H1 (cell line): ENCODE results near the gene SPACA4. TPM values are rescaled to one million over a fixed set of nuclear protein-coding genes. Genes with fewer than 3 reads are reported as not detected.

Source experiments
- CTCF ChIA-PET: fragments of 300-600 bp; sonication (Branson Sonifier 250); formaldehyde crosslinking; loops from one replicate; lab custom pipeline; 2021; ENCODE audit not compliant: partially characterized antibody; lab: Charles Lee
- POLR2A ChIA-PET: fragments of 300-600 bp; sonication (Branson Sonifier 250); formaldehyde crosslinking; loops from one replicate; lab custom pipeline; 2021; ENCODE audit warnings: inconsistent platforms; ENCODE audit not compliant: partially characterized antibody; lab: Charles Lee
- DNase-seq, 2 experiments: peaks; one replicate each; pipeline versions ENCODE4 v3.0.0 to v3.0.0-alpha.2; 2010 to 2022; ENCODE audit warnings: low spot score in 2 of 2, low read depth in 1 of 2, mixed read lengths in 1 of 2
- FAIRE-seq: peaks from 2 replicates; lab custom pipeline; 2011; peaks lifted over from hg19 to GRCh38; lab: Jason Lieb, UNC
- H2AFZ ChIP-seq: 2 replicates; pipeline ENCODE4 v1.8.1; 2012; ENCODE audit warnings: low read length, inconsistent platforms
- H2AK5ac ChIP-seq: 2 replicates; pipeline ENCODE4 v1.6.1; 2013; ENCODE audit warnings: low read depth, low read length
- H2BK120ac ChIP-seq: replicated peaks from 2 replicates; pipeline ENCODE3; 2013; ENCODE audit warnings: low read depth, low read length, inconsistent platforms
- H2BK12ac ChIP-seq: 2 replicates; pipeline ENCODE4 v1.6.1; 2013; ENCODE audit warnings: low read depth, low read length
- H2BK15ac ChIP-seq: 2 replicates; pipeline ENCODE4 v1.6.1; 2013; ENCODE audit warnings: low read length
- H2BK20ac ChIP-seq: 2 replicates; pipeline ENCODE4 v1.6.1; 2013; ENCODE audit warnings: low read length
- H2BK5ac ChIP-seq: 2 replicates; pipeline ENCODE4 v1.6.1; 2013; ENCODE audit warnings: low read depth, low read length
- H3K14ac ChIP-seq: 2 replicates; pipeline ENCODE4 v1.6.1; 2013; ENCODE audit warnings: inconsistent platforms; ENCODE audit not compliant: insufficient read length
- H3K18ac ChIP-seq: 2 replicates; pipeline ENCODE4 v1.6.1; 2013; ENCODE audit warnings: low read length; ENCODE audit errors: extremely low read depth
- H3K23ac ChIP-seq: 2 replicates; pipeline ENCODE4 v1.6.1; 2013; ENCODE audit warnings: inconsistent platforms; ENCODE audit not compliant: insufficient read length
- H3K23me2 ChIP-seq: 2 replicates; pipeline ENCODE4 v1.6.1; 2013; ENCODE audit warnings: low read depth, low read length
- H3K27ac ChIP-seq: 2 replicates; pipeline ENCODE4 v1.6.1; 2011; ENCODE audit warnings: low read depth, low read length, inconsistent platforms
- H3K27me3 ChIP-seq, 4 experiments: replicated peaks in 1 of 4; 1 replicate in 1 of 4; 2 replicates in 3 of 4; pipeline versions ENCODE4 v1.6.1 to v1.8.1; 2011 to 2013; ENCODE audit warnings: low read length in 3 of 4, mild to moderate bottlenecking in 3 of 4, inconsistent platforms in 2 of 4, mixed read lengths in 2 of 4, moderate library complexity in 1 of 4; ENCODE audit not compliant: control insufficient read depth in 3 of 4, insufficient read depth in 3 of 4; ENCODE audit errors: extremely low read depth in 1 of 4
- H3K36me3 ChIP-seq, 4 experiments: 2 replicates each; pipeline versions ENCODE4 v1.6.1 to v1.8.1; 2011 to 2013; ENCODE audit warnings: mild to moderate bottlenecking in 4 of 4, low read length in 3 of 4, moderate library complexity in 2 of 4, control low read depth in 1 of 4, inconsistent platforms in 1 of 4; ENCODE audit not compliant: insufficient read depth in 4 of 4, control insufficient read depth in 2 of 4
- H3K4ac ChIP-seq: replicated peaks from 2 replicates; pipeline ENCODE3; 2013; ENCODE audit warnings: low read length, low read depth, mixed read lengths, inconsistent platforms; ENCODE audit not compliant: insufficient read length
- H3K4me1 ChIP-seq, 4 experiments: replicated peaks in 1 of 4; 1 replicate in 1 of 4; 2 replicates in 3 of 4; pipeline versions ENCODE4 v1.6.1 to v1.8.1; 2011 to 2013; ENCODE audit warnings: low read length in 3 of 4, inconsistent platforms in 2 of 4, mixed read lengths in 1 of 4; ENCODE audit not compliant: insufficient read depth in 4 of 4, control insufficient read depth in 3 of 4
- H3K4me2 ChIP-seq, 2 experiments: 2 replicates each; pipeline versions ENCODE4 v1.6.1 to v1.8.1; 2011 to 2013; ENCODE audit warnings: low read depth in 2 of 2, low read length in 2 of 2, control low read depth in 1 of 2, inconsistent platforms in 1 of 2, mild to moderate bottlenecking in 1 of 2; ENCODE audit not compliant: insufficient read depth in 1 of 2
- H3K4me3 ChIP-seq, 4 experiments: fragments of 200-600, 300-600 bp in 1 of 4; sonication (generic), shearing (Covaris generic), sonication (Bioruptor Twin) in 1 of 4; 2 replicates each; pipeline versions ENCODE4 v1.5.1 to v1.8.1; 2011 to 2016; ENCODE audit warnings: low read length in 4 of 4, low read depth in 3 of 4, control low read depth in 2 of 4, inconsistent platforms in 2 of 4, mild to moderate bottlenecking in 2 of 4, mixed read lengths in 1 of 4, moderate library complexity in 1 of 4; ENCODE audit not compliant: insufficient read depth in 2 of 4; ENCODE audit errors: extremely low read depth in 1 of 4
- H3K56ac ChIP-seq: replicated peaks from 2 replicates; pipeline ENCODE3; 2013; ENCODE audit warnings: low read depth, mild to moderate bottlenecking, mixed read lengths, low read length, inconsistent platforms; ENCODE audit not compliant: insufficient read length
- H3K79me1 ChIP-seq: 2 replicates; pipeline ENCODE4 v1.6.1; 2013; ENCODE audit warnings: low read depth, low read length, control low read depth
- H3K79me2 ChIP-seq, 2 experiments: 2 replicates each; pipeline versions ENCODE4 v1.6.1 to v1.8.1; 2012 to 2013; ENCODE audit warnings: low read length in 2 of 2, mild to moderate bottlenecking in 2 of 2, inconsistent platforms in 1 of 2; ENCODE audit not compliant: insufficient read depth in 2 of 2, control insufficient read depth in 1 of 2
- H3K9ac ChIP-seq, 4 experiments: replicated peaks in 1 of 4; 1 replicate in 1 of 4; 2 replicates in 3 of 4; pipeline versions ENCODE4 v1.6.1 to v1.8.1; 2011 to 2013; ENCODE audit warnings: low read depth in 3 of 4, low read length in 3 of 4, control low read depth in 2 of 4, mild to moderate bottlenecking in 2 of 4, moderate library complexity in 2 of 4, inconsistent platforms in 1 of 4; ENCODE audit errors: extremely low read depth in 1 of 4
- H3K9me3 ChIP-seq, 2 experiments: 2 replicates each; pipeline versions ENCODE4 v1.6.1 to v1.8.1; 2012 to 2013; ENCODE audit warnings: mild to moderate bottlenecking in 2 of 2, moderate library complexity in 2 of 2, control low read depth in 1 of 2, inconsistent platforms in 1 of 2, low read depth in 1 of 2, low read length in 1 of 2, mixed read lengths in 1 of 2; ENCODE audit not compliant: insufficient read depth in 2 of 2
- H4K20me1 ChIP-seq, 2 experiments: replicated peaks in 1 of 2; 2 replicates each; pipeline versions ENCODE3 to v1.8.1; 2011 to 2013; ENCODE audit warnings: inconsistent platforms in 2 of 2, low read length in 2 of 2, mild to moderate bottlenecking in 1 of 2; ENCODE audit not compliant: insufficient read depth in 2 of 2, control insufficient read depth in 1 of 2
- H4K5ac ChIP-seq: 2 replicates; pipeline ENCODE4 v1.6.1; 2013; ENCODE audit warnings: low read length, low read depth, mixed read lengths, inconsistent platforms; ENCODE audit not compliant: insufficient read length
- H4K8ac ChIP-seq: 2 replicates; pipeline ENCODE4 v1.8.0; 2013; ENCODE audit warnings: mild to moderate bottlenecking, moderate library complexity, low read length, inconsistent platforms; ENCODE audit not compliant: insufficient read depth; ENCODE audit errors: extremely low read depth
- H4K91ac ChIP-seq: replicated peaks from 2 replicates; pipeline ENCODE3; 2013; ENCODE audit warnings: low read length, mixed read lengths, inconsistent platforms; ENCODE audit not compliant: insufficient read length
- ASH2L ChIP-seq: fragments of 200-600, 300-600 bp; sonication (generic); IDR thresholded peaks from one replicate; pipeline ENCODE4 v1.7.1; 2017; ENCODE audit warnings: low read length
- BRCA1 ChIP-seq: IDR thresholded peaks from 2 replicates; pipeline ENCODE4 v1.6.1; 2012; ENCODE audit warnings: low read depth, low read length, improper control_type of control experiment
- E2F6 ChIP-seq: IDR thresholded peaks from 2 replicates; pipeline ENCODE4 v1.6.1; 2012; ENCODE audit warnings: inconsistent platforms
- FOSL1 ChIP-seq: IDR thresholded peaks from 2 replicates; pipeline ENCODE4 v1.6.1; 2011; ENCODE audit warnings: mild to moderate bottlenecking, low read depth, low read length, moderate library complexity; ENCODE audit not compliant: insufficient read depth
- KDM4A ChIP-seq: IDR thresholded peaks from one replicate; pipeline ENCODE4 v1.7.1; 2012; ENCODE audit warnings: low read depth, mild to moderate bottlenecking, moderate library complexity, low read length, inconsistent platforms; ENCODE audit not compliant: severe bottlenecking
- MAFK ChIP-seq: IDR thresholded peaks from 2 replicates; pipeline ENCODE4 v1.6.1; 2012; ENCODE audit warnings: low read depth, mild to moderate bottlenecking, improper control_type of control experiment, low read length
- MAX ChIP-seq: IDR thresholded peaks from 2 replicates; pipeline ENCODE4 v1.6.1; 2012; ENCODE audit warnings: inconsistent platforms
- NRF1 ChIP-seq: IDR thresholded peaks from 2 replicates; pipeline ENCODE4 v1.6.1; 2011; ENCODE audit warnings: mild to moderate bottlenecking, low read depth, low read length, improper control_type of control experiment
- PHF8 ChIP-seq: fragments of 200-600 bp; sonication (generic); conservative IDR thresholded peaks from 2 replicates; pipeline ENCODE4 v1.7.1; 2012; ENCODE audit warnings: low read depth, mild to moderate bottlenecking, inconsistent platforms, low read length, moderate library complexity
- ZNF274 ChIP-seq: IDR thresholded peaks from 2 replicates; pipeline ENCODE4 v1.7.0; 2012; ENCODE audit warnings: low read length, borderline replicate concordance; ENCODE audit errors: extremely low read depth
- WGBS, 2 experiments: shearing (Covaris generic) in 1 of 2; methylation state at CpG; one replicate each; pipeline versions ENCODE4 v1.1.6 to v1.1.7; 2013 to 2015; ENCODE audit warnings: low lambda C conversion rate in 2 of 2, mixed read lengths in 2 of 2, inconsistent platforms in 1 of 2, low coverage in 1 of 2, missing lambda C conversion rate in 1 of 2; ENCODE audit not compliant: insufficient replicate concordance in 2 of 2, insufficient coverage in 1 of 2, insufficient read length in 1 of 2; ENCODE audit errors: extremely low coverage in 1 of 2, missing lambda C conversion rate in 1 of 2; 5-methylcytosine and 5-hydroxymethylcytosine counted together
- polyA plus RNA-seq, 7 experiments: library from polyadenylated mRNA; depleted of rRNA in 3 of 7; stranded (reverse) in 5 of 7; unstranded in 2 of 7; fragments of >200 nt in 5 of 7; fragments of 200-250 nt in 2 of 7; gene quantifications; 1 replicate in 5 of 7; 2 replicates in 1 of 7; 4 replicates in 1 of 7; pipeline versions ENCODE4 v1.2.1 to v1.2.3, GENCODE V29; 2011 to 2013; ENCODE audit warnings: missing spikeins in 2 of 7, mixed read lengths in 2 of 7
- total RNA-seq: library from RNA; stranded (reverse); fragmentation: NEBNext Ultra II Directional; extraction: Animal tissue kit (Norgen Biotek cat#: 25700); gene quantifications from 2 replicates; pipeline ENCODE4 v1.2.1, GENCODE V29; 2021

The SPACA4 gene
- total and polyA plus RNA-seq, 2 of the 8 experiments (the other 6 are each of a cell fraction or from before 2014, with no cell fraction given): not detected

DNA sequence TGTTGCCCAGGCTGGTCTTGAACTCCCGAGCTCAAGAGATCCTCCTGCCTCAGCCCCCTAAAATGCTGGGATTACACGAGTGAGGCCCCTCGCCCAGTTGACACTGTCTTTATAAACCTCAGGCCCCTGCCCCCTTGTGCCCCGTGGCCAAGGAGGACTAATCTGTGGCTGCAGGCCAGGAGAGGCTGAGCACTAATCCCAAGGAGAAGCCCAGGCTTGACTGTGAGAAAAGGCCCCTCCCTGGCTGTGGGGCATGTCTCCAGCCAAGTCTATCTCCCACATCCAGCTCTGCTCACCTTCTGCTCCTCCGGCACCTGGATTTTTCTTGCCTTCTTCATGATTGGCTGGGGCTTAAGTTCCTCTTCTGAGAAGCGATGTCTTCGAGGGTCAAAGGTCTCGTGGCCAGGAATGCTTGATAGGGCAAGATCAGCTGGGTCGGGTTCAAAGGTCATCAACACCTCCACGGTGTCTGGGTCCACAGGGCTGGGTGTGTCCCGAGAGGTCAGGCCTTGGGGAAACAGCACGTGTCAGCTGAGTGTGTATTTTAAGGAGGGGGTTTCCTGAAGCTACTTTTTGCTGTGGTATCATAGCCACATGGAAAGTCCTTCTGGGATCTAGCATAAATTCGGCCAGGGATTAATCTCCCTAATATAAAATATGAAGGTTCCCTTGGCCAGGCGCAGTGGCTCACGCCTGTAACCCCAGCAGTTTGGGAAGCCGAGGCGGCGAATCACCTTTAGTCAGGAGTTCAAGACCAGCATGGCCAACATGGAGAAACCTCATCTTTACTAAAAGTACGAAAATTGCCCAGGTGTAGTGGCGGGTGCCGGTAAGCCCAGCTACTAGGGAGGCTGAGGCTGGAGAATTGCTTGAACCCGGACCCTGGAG is 26.9 kb downstream of the SPACA4 start:
- no peaks in the 10 kb centered on the region for H3K79me2 ChIP-seq
- H4K91ac ChIP-seq: no peak overlapping the region
- H4K5ac ChIP-seq: no peak overlapping the region
- peaks cover 0 to 2% (median 0%) of the 10 kb centered on the region in 4 experiments; a peak in 2 of 7 replicates for H3K27me3 ChIP-seq
- CTCF ChIA-PET: interaction anchor here (0.8 to 1.9 kb wide), 8 partner anchors 10 to 210 kb away, joined by 3 to 7 read pairs (median 3); partner anchors contain the start of gene CA11
- H2BK120ac ChIP-seq: no peak overlapping the region
- H4K20me1 ChIP-seq: peaks cover 0 to 8% of the 10 kb centered on the region in 2 experiments
- H4K8ac ChIP-seq: no peak overlapping the region
- no peak for DNase-seq
- H2BK12ac ChIP-seq: 0 out of 2 replicates have a peak overlapping the region, but pooled peaks have one; percentile 7
- no peaks in the 10 kb centered on the region for H3K79me1 ChIP-seq
- peaks cover 30% of the 10 kb centered on the region for H3K23me2 ChIP-seq
- H3K4ac ChIP-seq: no peak overlapping the region
- no peak overlapping the region; the same call in 1 of the 2 replicates for H3K18ac ChIP-seq
- H2BK20ac ChIP-seq: no peak overlapping the region
- POLR2A ChIA-PET: interaction anchor here (0.6 to 30.9 kb wide), 5 partner anchors 13 to 326 kb away, joined by 3 to 788 read pairs (median 4); partner anchors contain the start of genes CA11, FAM83E, RPL18 and SPACA4
- no peak overlapping the region for H3K4me3 ChIP-seq
- H3K9me3 ChIP-seq: no peaks in the 10 kb centered on the region
- H2AK5ac ChIP-seq: no peak overlapping the region
- H3K36me3 ChIP-seq: 0 out of 8 replicates have a peak, but pooled peaks cover 0 to 5% (median 0%) of the 10 kb centered on the region in 4 experiments
- 0 out of 2 replicates have a peak overlapping the region, but pooled peaks have one; percentile 21 for H2BK15ac ChIP-seq
- no peak for FAIRE-seq
- H3K4me2 ChIP-seq: peak overlapping the region; percentile 50 to 94; a peak in 1 of 4 replicates
- H3K14ac ChIP-seq: no peak overlapping the region
- H3K56ac ChIP-seq: no peak overlapping the region
- H3K23ac ChIP-seq: no peak overlapping the region
- no peak overlapping the region for H3K27ac ChIP-seq
- H3K9ac ChIP-seq: no peak overlapping the region
- no peak overlapping the region for H2AFZ ChIP-seq
- no peak overlapping the region for H2BK5ac ChIP-seq
- WGBS, 2 experiments: 91% methylated on average over 22 of the region's 22 CpGs; no CpG with 5 or more reads in 1 of the 2 experiments
- peaks cover 5 to 30% (median 22%) of the 10 kb centered on the region in 4 experiments for H3K4me1 ChIP-seq
- TF ChIP-seq BRCA1: no peak
- no peak for TF ChIP-seq KDM4A
- TF ChIP-seq NRF1: no peak
- no peak for TF ChIP-seq MAFK
- TF ChIP-seq E2F6: no peak
- TF ChIP-seq ZNF274: no peak
- no peak for TF ChIP-seq PHF8
- no peak for TF ChIP-seq MAX
- no peak for TF ChIP-seq ASH2L
- no peak for TF ChIP-seq FOSL1
